HFF-Myc (cell line): Measurements from ENCODE around the gene CHD8.
"Not testable (repeated sequence)": the region's sequence is repeated elsewhere in the genome, so short reads cannot be mapped to it uniquely, and the experiment has no call there.

Experiments
- DNase-seq: peaks from one replicate; pipeline ENCODE4 v3.0.0-alpha.2; 2011; ENCODE audit warnings: low read depth; ENCODE audit errors: extremely low read depth
- H3K4me3 ChIP-seq: replicated peaks from 2 replicates; pipeline ENCODE4 v1.5.1; 2011; ENCODE audit warnings: low read depth, mild to moderate bottlenecking, control low read depth, low read length
- CTCF ChIP-seq: IDR thresholded peaks from 2 replicates; pipeline ENCODE4 v1.5.1; 2012; ENCODE audit warnings: mild to moderate bottlenecking, low read depth, low read length, control low read depth; ENCODE audit errors: missing control alignments

The CHD8 gene

GRCh38 chr14:21455592-21455911 is 371 bp downstream of the CHD8 start:
- no peak for DNase-seq
- TF ChIP-seq CTCF: no peak
- H3K4me3 ChIP-seq: peak overlapping the region; percentile 76

GRCh38 chr14:21454843-21455544 is 929 bp downstream of the CHD8 start:
- peak overlapping the region; percentile 76 for H3K4me3 ChIP-seq
- TF ChIP-seq CTCF: no peak
- DNase-seq: no peak

DNA sequence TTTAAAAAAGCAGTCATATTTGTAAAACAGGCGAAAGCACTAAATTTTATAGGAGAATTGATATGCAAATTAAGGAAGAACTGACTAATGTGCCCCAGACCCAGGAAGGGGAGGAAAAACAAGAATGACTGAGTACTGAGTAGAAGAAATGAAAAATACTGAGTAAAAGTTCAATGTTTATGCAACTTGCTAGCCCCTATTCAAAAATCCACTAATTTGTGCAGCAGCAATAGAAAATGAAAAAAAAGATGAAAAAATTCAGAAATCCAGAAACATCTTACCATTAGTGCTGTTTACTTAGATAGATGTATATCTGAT is 6.1 kb downstream of the CHD8 start:
- no peak overlapping the region for H3K4me3 ChIP-seq
- no peak for DNase-seq
- no peak for TF ChIP-seq CTCF

DNA sequence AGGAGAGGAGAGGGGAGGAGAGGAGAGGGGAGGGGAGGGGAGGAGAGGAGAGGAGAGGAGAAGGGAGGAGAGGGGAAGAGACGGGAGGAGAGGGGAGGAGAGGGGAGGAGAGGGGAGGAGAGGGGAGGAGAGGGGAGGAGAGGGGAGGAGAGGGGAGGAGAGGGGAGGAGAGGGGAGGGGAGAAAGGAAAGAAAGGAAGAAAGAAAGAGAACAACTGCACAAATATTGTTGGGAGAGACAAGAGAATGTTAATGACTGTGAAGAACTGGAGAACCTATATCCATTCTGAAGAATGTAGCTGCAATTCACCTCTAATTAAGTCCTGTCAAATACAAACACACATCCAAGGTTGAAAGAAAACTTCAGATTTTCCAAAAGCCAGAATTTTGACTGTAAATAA is 13.3 kb downstream of the CHD8 start:
- H3K4me3 ChIP-seq, DNase-seq: not testable (repeated sequence)

GRCh38 chr14:21440859-21441258 is 15.1 kb downstream of the CHD8 start:
- H3K4me3 ChIP-seq: no peak overlapping the region
- no peak for DNase-seq
- no peak for TF ChIP-seq CTCF

DNA sequence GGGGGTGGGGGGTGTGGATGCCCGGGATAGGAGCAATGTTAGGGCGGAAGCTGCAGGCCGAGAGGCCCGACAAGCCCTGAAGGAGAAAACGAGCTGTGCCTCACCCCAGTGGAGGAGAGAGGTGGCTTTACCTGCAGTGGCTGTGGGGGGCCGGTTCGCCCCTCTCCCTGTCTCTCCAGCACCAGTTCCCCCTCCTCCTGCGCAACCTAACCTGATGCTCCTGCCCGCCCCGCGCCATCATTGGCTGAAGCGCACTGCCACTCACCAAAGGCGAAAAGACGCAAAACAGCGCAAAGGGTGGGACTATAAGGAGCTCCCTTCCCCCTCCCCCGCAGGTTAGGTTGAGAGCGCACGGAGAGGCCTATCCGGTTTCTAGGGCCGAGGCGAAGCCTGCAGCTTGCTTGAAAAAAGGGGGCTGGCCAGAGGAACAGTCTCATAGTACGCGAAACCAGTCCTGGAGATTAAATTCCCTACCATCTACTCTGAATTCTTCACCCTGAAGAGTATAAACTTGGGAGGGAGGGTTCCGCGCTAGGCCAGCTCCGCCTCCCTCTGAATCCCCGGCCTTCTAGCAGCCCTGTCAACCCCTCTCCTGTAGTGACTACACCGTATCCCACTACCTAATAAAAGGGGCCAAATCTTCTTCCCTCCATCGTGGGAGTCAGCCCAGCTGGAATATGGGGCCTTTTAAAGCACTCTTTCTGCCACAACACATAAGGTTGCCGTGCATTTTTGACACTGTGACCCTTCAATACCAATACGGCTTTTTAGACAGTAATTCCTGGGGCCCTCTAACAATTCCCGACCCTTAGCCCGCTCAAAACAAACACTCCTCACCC is 18.6 kb downstream of the CHD8 start:
- no peak for TF ChIP-seq CTCF
- DNase-seq: peak; percentile 97
- peak overlapping the region; percentile 65 for H3K4me3 ChIP-seq

- no peak for DNase-seq
- TF ChIP-seq CTCF: no peak
- H3K4me3 ChIP-seq: peak overlapping the region; percentile 65
Observed at GRCh38 chr14:21436567-21437062, 19.3 kb downstream of the CHD8 start.
